ENCODE data around the gene ZMIZ1. TPM values are rescaled to one million over a fixed set of nuclear protein-coding genes. Genes with fewer than 3 reads are reported as not detected.

Gene ZMIZ1
- total and polyA plus RNA-seq, 8 donors: 63.1 to 87.2 (median 76.8) TPM

GRCh38 chr10:79077488-79078173 lies 8.9 kb downstream of the ZMIZ1 start:
- intact Hi-C loops (cut with DNase I): loop anchor here (5.0 to 10.0 kb wide), 2 partner anchors 67 to 115 kb away; no protein-coding TSS in a partner anchor
- Histone ChIP-seq H3K27me3 (no peaks in the 10 kb centered on the region), H3K36me3 (no peaks in the 10 kb centered on the region)

GRCh38 chr10:79078367-79079053 lies 9.7 kb downstream of the ZMIZ1 start:
- intact Hi-C loops (cut with DNase I): loop anchor here (5.0 to 10.0 kb wide), 2 partner anchors 66 to 114 kb away; no protein-coding TSS in a partner anchor
- ATAC-seq (no peak), DNase-seq (no peak)
- peaks cover 68 to 100% of the 10 kb centered on the region in 2 donors for H3K4me1 ChIP-seq
- TF ChIP-seq CTCF (IDR thresholded peaks at IDR 0.05): no peak
- H3K9me3 ChIP-seq: no peaks in the 10 kb centered on the region
- H3K27ac ChIP-seq: peak overlapping the region in 1 of 2 donors; percentile 66
- no peak overlapping the region for H3K4me3 ChIP-seq
- no peaks in the 10 kb centered on the region for H3K27me3 ChIP-seq
- no peaks in the 10 kb centered on the region for H3K36me3 ChIP-seq

More at GRCh38 chr10:79077488-79078173, 8.9 kb downstream of the ZMIZ1 start:
- no peaks in the 10 kb centered on the region for H3K9me3 ChIP-seq
- H3K27ac ChIP-seq: no peak overlapping the region
- H3K4me1 ChIP-seq: peaks cover 68 to 100% of the 10 kb centered on the region in 2 donors
- peak in 1 of 4 donors; percentile 38 for DNase-seq
- no peak for ATAC-seq
- H3K4me3 ChIP-seq: no peak overlapping the region
- TF ChIP-seq CTCF (IDR thresholded peaks at IDR 0.05): no peak

- no peaks in the 10 kb centered on the region for H3K36me3 ChIP-seq
- peak overlapping the region; percentile 10 to 66 for H3K27ac ChIP-seq
- ATAC-seq (no peak), DNase-seq (peak in 1 of 4 donors; percentile 28)
- no peak for TF ChIP-seq CTCF (IDR thresholded peaks at IDR 0.05)
- no peaks in the 10 kb centered on the region for H3K27me3 ChIP-seq
- intact Hi-C loops (cut with DNase I): loop anchor here (5.0 to 10.0 kb wide), 2 partner anchors 66 to 113 kb away; no protein-coding TSS in a partner anchor
- H3K9me3 ChIP-seq: no peaks in the 10 kb centered on the region
- H3K4me3 ChIP-seq: no peak overlapping the region
- H3K4me1 ChIP-seq: peaks cover 68 to 100% of the 10 kb centered on the region in 2 donors
Observed at GRCh38 chr10:79079054-79079397, 10.3 kb downstream of the ZMIZ1 start.

GRCh38 chr10:79079490-79080355 lies 11.0 kb downstream of the ZMIZ1 start:
- DNase-seq (peak in 2 of 4 donors; percentile 68 to 74), ATAC-seq (peak; percentile 59)
- Histone ChIP-seq H3K9me3 (no peaks in the 10 kb centered on the region), H3K27me3 (no peaks in the 10 kb centered on the region), H3K36me3 (no peaks in the 10 kb centered on the region), H3K4me3 (no peak overlapping the region), H3K4me1 (peaks cover 65 to 100% of the 10 kb centered on the region in 2 donors), H3K27ac (peak overlapping the region; percentile 10 to 66)
- TF ChIP-seq CTCF (IDR thresholded peaks at IDR 0.05): no peak
- intact Hi-C loops (cut with DNase I): loop anchor here (5.0 to 10.0 kb wide), 2 partner anchors 65 to 113 kb away; no protein-coding TSS in a partner anchor

All from left lung (tissue), 10 donors.